Measurements from ENCODE around the gene ZGRF1.

ZGRF1 gene

GRCh38 chr4:112517067-112517634, 119.6 kb downstream of the ZGRF1 start:
- Histone ChIP-seq H3K9me3 (ENCODE audit: control insufficient read depth, low read length) (no peaks in the 10 kb centered on the region), H3K27me3 (replicated peaks; ENCODE audit: control insufficient read depth, insufficient read depth, low read length, poor library complexity, severe bottlenecking) (peaks cover 92% of the 10 kb centered on the region), H3K27ac (ENCODE audit: insufficient read depth, low read length, poor library complexity, severe bottlenecking) (no peak overlapping the region), H3K36me3 (ENCODE audit: control insufficient read depth, insufficient read depth, low read length) (no peaks in the 10 kb centered on the region), H3K4me1 (ENCODE audit: control insufficient read depth, insufficient read depth, low read length, poor library complexity, severe bottlenecking) (peaks cover 38% of the 10 kb centered on the region), H3K4me3 (ENCODE audit: insufficient read depth, low read depth, low read length, poor library complexity, severe bottlenecking) (peak overlapping the region; percentile 50)
- DNase-seq: no peak

- H3K36me3 ChIP-seq (ENCODE audit: control insufficient read depth, insufficient read depth, low read length): no peaks in the 10 kb centered on the region
- H3K4me3 ChIP-seq (ENCODE audit: insufficient read depth, low read depth, low read length, poor library complexity, severe bottlenecking): peak overlapping the region; percentile 50
- H3K9me3 ChIP-seq (ENCODE audit: control insufficient read depth, low read length): peaks cover 3% of the 10 kb centered on the region
- no peak for DNase-seq
- peaks cover 92% of the 10 kb centered on the region for H3K27me3 ChIP-seq (replicated peaks; ENCODE audit: control insufficient read depth, insufficient read depth, low read length, poor library complexity, severe bottlenecking)
- H3K4me1 ChIP-seq (ENCODE audit: control insufficient read depth, insufficient read depth, low read length, poor library complexity, severe bottlenecking): peaks cover 38% of the 10 kb centered on the region
- H3K27ac ChIP-seq (ENCODE audit: insufficient read depth, low read length, poor library complexity, severe bottlenecking): no peak overlapping the region
Observed at GRCh38 chr4:112516471-112517066, 120.1 kb downstream of the ZGRF1 start.

- Histone ChIP-seq H3K27me3 (replicated peaks; ENCODE audit: control insufficient read depth, insufficient read depth, low read length, poor library complexity, severe bottlenecking) (peaks cover 92% of the 10 kb centered on the region), H3K36me3 (ENCODE audit: control insufficient read depth, insufficient read depth, low read length) (no peaks in the 10 kb centered on the region), H3K27ac (ENCODE audit: insufficient read depth, low read length, poor library complexity, severe bottlenecking) (no peak within 1 kb of the TSS), H3K9me3 (ENCODE audit: control insufficient read depth, low read length) (peaks cover 3% of the 10 kb centered on the region), H3K4me3 (ENCODE audit: insufficient read depth, low read depth, low read length, poor library complexity, severe bottlenecking) (peak within 1 kb of the TSS; percentile 50), H3K4me1 (ENCODE audit: control insufficient read depth, insufficient read depth, low read length, poor library complexity, severe bottlenecking) (peaks cover 37% of the 10 kb centered on the region)
- DNase-seq: no peak
Observed at GRCh38 chr4:112516066-112516470, 120.6 kb downstream of the ZGRF1 start, which contains the start of gene NEUROG2. Gene NEUROG2 (minus strand): TSS chr4:112516180. CDS start chr4:112515475, 705 bp downstream.

GRCh38 chr4:112515198-112516065, 121.3 kb downstream of the ZGRF1 start:
- H3K27ac ChIP-seq (ENCODE audit: insufficient read depth, low read length, poor library complexity, severe bottlenecking): no peak overlapping the region
- no peak for DNase-seq
- H3K4me1 ChIP-seq (ENCODE audit: control insufficient read depth, insufficient read depth, low read length, poor library complexity, severe bottlenecking): peaks cover 37% of the 10 kb centered on the region
- H3K27me3 ChIP-seq (replicated peaks; ENCODE audit: control insufficient read depth, insufficient read depth, low read length, poor library complexity, severe bottlenecking): peaks cover 92% of the 10 kb centered on the region
- H3K4me3 ChIP-seq (ENCODE audit: insufficient read depth, low read depth, low read length, poor library complexity, severe bottlenecking): peak overlapping the region; percentile 50
- peaks cover 3% of the 10 kb centered on the region for H3K9me3 ChIP-seq (ENCODE audit: control insufficient read depth, low read length)
- no peaks in the 10 kb centered on the region for H3K36me3 ChIP-seq (ENCODE audit: control insufficient read depth, insufficient read depth, low read length)

- no peak for DNase-seq
- H3K9me3 ChIP-seq (ENCODE audit: control insufficient read depth, low read length): peaks cover 3% of the 10 kb centered on the region
- no peaks in the 10 kb centered on the region for H3K36me3 ChIP-seq (ENCODE audit: control insufficient read depth, insufficient read depth, low read length)
- H3K4me3 ChIP-seq (ENCODE audit: insufficient read depth, low read depth, low read length, poor library complexity, severe bottlenecking): peak overlapping the region; percentile 50
- no peak overlapping the region for H3K27ac ChIP-seq (ENCODE audit: insufficient read depth, low read length, poor library complexity, severe bottlenecking)
- peaks cover 44% of the 10 kb centered on the region for H3K4me1 ChIP-seq (ENCODE audit: control insufficient read depth, insufficient read depth, low read length, poor library complexity, severe bottlenecking)
- peaks cover 91% of the 10 kb centered on the region for H3K27me3 ChIP-seq (replicated peaks; ENCODE audit: control insufficient read depth, insufficient read depth, low read length, poor library complexity, severe bottlenecking)
Observed at GRCh38 chr4:112514647-112515197, 122.0 kb downstream of the ZGRF1 start.

GRCh38 chr4:112513971-112514646, 122.6 kb downstream of the ZGRF1 start:
- H3K36me3 ChIP-seq (ENCODE audit: control insufficient read depth, insufficient read depth, low read length): no peaks in the 10 kb centered on the region
- H3K27ac ChIP-seq (ENCODE audit: insufficient read depth, low read length, poor library complexity, severe bottlenecking): no peak overlapping the region
- peaks cover 91% of the 10 kb centered on the region for H3K27me3 ChIP-seq (replicated peaks; ENCODE audit: control insufficient read depth, insufficient read depth, low read length, poor library complexity, severe bottlenecking)
- H3K4me1 ChIP-seq (ENCODE audit: control insufficient read depth, insufficient read depth, low read length, poor library complexity, severe bottlenecking): peaks cover 50% of the 10 kb centered on the region
- no peak for DNase-seq
- peak overlapping the region; percentile 50 for H3K4me3 ChIP-seq (ENCODE audit: insufficient read depth, low read depth, low read length, poor library complexity, severe bottlenecking)
- peaks cover 3% of the 10 kb centered on the region for H3K9me3 ChIP-seq (ENCODE audit: control insufficient read depth, low read length)

- DNase-seq: no peak
- Histone ChIP-seq H3K27me3 (replicated peaks; ENCODE audit: control insufficient read depth, insufficient read depth, low read length, poor library complexity, severe bottlenecking) (peaks cover 78% of the 10 kb centered on the region), H3K4me1 (ENCODE audit: control insufficient read depth, insufficient read depth, low read length, poor library complexity, severe bottlenecking) (peaks cover 42% of the 10 kb centered on the region), H3K9me3 (ENCODE audit: control insufficient read depth, low read length) (peaks cover 3% of the 10 kb centered on the region), H3K4me3 (ENCODE audit: insufficient read depth, low read depth, low read length, poor library complexity, severe bottlenecking) (no peak overlapping the region), H3K27ac (ENCODE audit: insufficient read depth, low read length, poor library complexity, severe bottlenecking) (no peak overlapping the region), H3K36me3 (ENCODE audit: control insufficient read depth, insufficient read depth, low read length) (no peaks in the 10 kb centered on the region)
Observed at GRCh38 chr4:112511803-112512118, 124.9 kb downstream of the ZGRF1 start.

- no peak overlapping the region for H3K4me3 ChIP-seq (ENCODE audit: insufficient read depth, low read depth, low read length, poor library complexity, severe bottlenecking)
- peaks cover 3% of the 10 kb centered on the region for H3K9me3 ChIP-seq (ENCODE audit: control insufficient read depth, low read length)
- no peak overlapping the region for H3K27ac ChIP-seq (ENCODE audit: insufficient read depth, low read length, poor library complexity, severe bottlenecking)
- peaks cover 74% of the 10 kb centered on the region for H3K27me3 ChIP-seq (replicated peaks; ENCODE audit: control insufficient read depth, insufficient read depth, low read length, poor library complexity, severe bottlenecking)
- DNase-seq: no peak
- H3K4me1 ChIP-seq (ENCODE audit: control insufficient read depth, insufficient read depth, low read length, poor library complexity, severe bottlenecking): peaks cover 37% of the 10 kb centered on the region
- H3K36me3 ChIP-seq (ENCODE audit: control insufficient read depth, insufficient read depth, low read length): no peaks in the 10 kb centered on the region
Observed at GRCh38 chr4:112511093-112511802, 125.5 kb downstream of the ZGRF1 start.

GRCh38 chr4:112510291-112511092, 126.2 kb downstream of the ZGRF1 start:
- Histone ChIP-seq H3K4me1 (ENCODE audit: control insufficient read depth, insufficient read depth, low read length, poor library complexity, severe bottlenecking) (peaks cover 31% of the 10 kb centered on the region), H3K27ac (ENCODE audit: insufficient read depth, low read length, poor library complexity, severe bottlenecking) (no peak overlapping the region), H3K36me3 (ENCODE audit: control insufficient read depth, insufficient read depth, low read length) (no peaks in the 10 kb centered on the region), H3K4me3 (ENCODE audit: insufficient read depth, low read depth, low read length, poor library complexity, severe bottlenecking) (peak overlapping the region; percentile 24), H3K9me3 (ENCODE audit: control insufficient read depth, low read length) (peaks cover 3% of the 10 kb centered on the region), H3K27me3 (replicated peaks; ENCODE audit: control insufficient read depth, insufficient read depth, low read length, poor library complexity, severe bottlenecking) (peaks cover 69% of the 10 kb centered on the region)
- no peak for DNase-seq

All from effector memory CD4-positive, alpha-beta T cell (primary cell).